Mesenteric fat pad (tissue), 1 donor: ENCODE data around the gene MMP28. TPM values are rescaled to one million over a fixed set of nuclear protein-coding genes. Genes with fewer than 3 reads are reported as not detected.
A peak's percentile ranks its signal among the peaks of the same experiment; 100 is the strongest.
"Not testable (repeated sequence)": the region's sequence is repeated elsewhere in the genome, so short reads cannot be mapped to it uniquely, and the experiment has no call there.

Experiments
- DNase-seq: peaks from one replicate; pipeline ENCODE4 v3.0.0-alpha.2; 2020; ENCODE audit warnings: low spot score
- total RNA-seq: library from RNA; stranded (reverse); fragmentation: NEBNext Ultra II Directional; extraction: Animal tissue kit (Norgen Biotek cat#: 25700); gene quantifications from one replicate; pipeline ENCODE4 v1.2.1, GENCODE V29; 2021
- donor health status: DM: yes; HTN: yes; CAD: no.

MMP28 gene
- total RNA-seq, 1 donor from 2014 or later = 51.7 TPM

- no peak for DNase-seq
These were observed 29.0 kb downstream of the MMP28 start for GRCh38 chr17:35766489-35766877.

GRCh38 chr17:35765756-35766488 is 29.5 kb downstream of the MMP28 start:
- DNase-seq = no peak

- no peak for DNase-seq
These were observed 30.2 kb downstream of the MMP28 start for GRCh38 chr17:35765086-35765710.

- DNase-seq = peak; percentile 96
These were observed 31.1 kb downstream of the MMP28 start for GRCh38 chr17:35764123-35764991.

- DNase-seq = no peak
These were observed 31.7 kb downstream of the MMP28 start for GRCh38 chr17:35763767-35764122.

- no peak for DNase-seq
These were observed 33.8 kb downstream of the MMP28 start for GRCh38 chr17:35761601-35762000.

GRCh38 chr17:35760587-35760986 is 34.9 kb downstream of the MMP28 start, which contains the start of gene C17orf50:
C17orf50 (plus strand) TSS chr17:35760887; CDS start chr17:35760942, 55 bp downstream.
- DNase-seq = no peak

- DNase-seq = no peak
These were observed 38.2 kb downstream of the MMP28 start for GRCh38 chr17:35757243-35757642.

GRCh38 chr17:35752945-35753764 is 42.3 kb downstream of the MMP28 start, which contains the start of gene GAS2L2:
GAS2L2 (minus strand) TSS chr17:35753239; CDS start chr17:35752850, 389 bp downstream.
- no peak for DNase-seq

GRCh38 chr17:35752471-35752870 is 43.0 kb downstream of the MMP28 start:
- DNase-seq = no peak

GRCh38 chr17:35751541-35751940 is 43.9 kb downstream of the MMP28 start:
- DNase-seq = not testable (repeated sequence)

GRCh38 chr17:35750526-35751395 is 44.7 kb downstream of the MMP28 start:
- no peak for DNase-seq

GRCh38 chr17:35749560-35750412 is 45.7 kb downstream of the MMP28 start:
- no peak for DNase-seq

GRCh38 chr17:35748979-35749378 is 46.5 kb downstream of the MMP28 start:
- no peak for DNase-seq

- no peak for DNase-seq
These were observed 47.0 kb downstream of the MMP28 start for GRCh38 chr17:35748341-35748841.

GRCh38 chr17:35747540-35748017 is 47.9 kb downstream of the MMP28 start:
- no peak for DNase-seq

- DNase-seq = no peak
These were observed 49.6 kb downstream of the MMP28 start for GRCh38 chr17:35745749-35746320.

GRCh38 chr17:35745246-35745645 is 50.2 kb downstream of the MMP28 start:
- no peak for DNase-seq
